Neutrophil (primary cell): ENCODE results near the gene CEMIP.

Experiments
- H3K27ac ChIP-seq: fragments of 200-600 bp; sonication (generic); 2 replicates; pipeline ENCODE4 v1.5.1; 2016; ENCODE audit warnings: mild to moderate bottlenecking, moderate library complexity
- H3K27me3 ChIP-seq: fragments of 200-600 bp; sonication (generic); 2 replicates; pipeline ENCODE4 v1.6.0; 2016; ENCODE audit warnings: mild to moderate bottlenecking
- H3K36me3 ChIP-seq: fragments of 200-600 bp; sonication (generic); 2 replicates; pipeline ENCODE4 v1.5.1; 2017
- H3K4me1 ChIP-seq, 2 experiments: fragments of 200-600 bp in 1 of 2; sonication (generic) in 1 of 2; 1 replicate in 1 of 2; 2 replicates in 1 of 2; pipeline versions ENCODE4 v1.5.1 to v1.6.1; 2013 to 2016; ENCODE audit warnings: low read depth in 1 of 2, low read length in 1 of 2, mild to moderate bottlenecking in 1 of 2, moderate library complexity in 1 of 2; ENCODE audit not compliant: control insufficient read depth in 1 of 2, insufficient read depth in 1 of 2
- H3K4me3 ChIP-seq, 2 experiments: fragments of 200-600 bp in 1 of 2; sonication (generic) in 1 of 2; 1 replicate in 1 of 2; 2 replicates in 1 of 2; pipeline ENCODE4 v1.5.1; 2013 to 2016; ENCODE audit warnings: low read depth in 1 of 2, low read length in 1 of 2, mild to moderate bottlenecking in 1 of 2, moderate library complexity in 1 of 2
- H3K9me3 ChIP-seq: fragments of 200-600 bp; sonication (generic); 2 replicates; pipeline ENCODE4 v1.5.1; 2016
- CTCF ChIP-seq: fragments of 200-600 bp; sonication (generic); IDR thresholded peaks from 2 replicates; pipeline ENCODE4 v1.5.1; 2016; ENCODE audit warnings: antibody characterized with exemption

CEMIP gene

DNA sequence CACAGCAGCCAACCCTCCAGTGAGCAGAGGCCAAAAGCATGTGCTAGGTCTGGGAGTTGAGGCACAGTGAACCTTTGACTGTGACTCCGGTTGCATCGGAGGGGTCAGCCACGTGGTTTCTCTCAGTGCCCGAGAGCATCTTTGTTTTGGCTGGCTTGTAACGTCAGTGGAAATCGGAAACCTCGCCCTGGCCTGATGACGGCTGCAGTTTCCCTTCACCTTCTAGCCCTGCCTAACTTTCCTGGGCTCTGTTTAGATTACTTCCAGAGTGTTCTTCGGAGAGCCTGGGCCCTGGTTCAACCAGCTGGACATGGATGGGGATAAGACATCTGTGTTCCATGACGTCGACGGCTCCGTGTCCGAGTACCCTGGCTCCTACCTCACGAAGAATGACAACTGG lies 153.8 kb downstream of the CEMIP start:
- TF ChIP-seq CTCF, result no peak

DNA sequence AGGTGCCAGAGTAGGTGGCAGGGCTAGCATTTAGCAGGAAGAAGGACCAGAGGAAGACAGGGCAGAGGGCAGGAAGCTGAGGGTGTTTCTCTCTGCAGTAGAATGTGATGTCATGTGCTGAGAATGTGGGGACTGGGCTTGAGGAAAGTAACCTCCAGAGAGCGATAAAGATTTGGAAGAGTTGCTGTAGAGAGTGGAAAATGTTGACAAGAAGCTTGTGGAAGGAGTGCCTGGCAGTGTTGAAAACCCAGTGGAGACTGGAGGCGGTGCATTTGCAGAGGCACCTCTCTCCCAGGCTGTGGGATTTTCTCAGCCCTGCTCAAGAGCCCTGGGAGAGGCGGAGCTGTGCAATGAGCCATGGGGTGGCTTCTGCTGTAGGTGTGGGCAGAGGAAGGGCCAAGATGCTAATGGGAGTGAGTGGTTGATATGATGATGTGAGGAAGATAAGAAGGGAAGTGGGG lies 155.6 kb downstream of the CEMIP start:
- peaks cover 7% of the 10 kb centered on the region for H3K36me3 ChIP-seq
- no peaks in the 10 kb centered on the region for H3K9me3 ChIP-seq
- H3K27me3 ChIP-seq, result no peaks in the 10 kb centered on the region
- H3K4me3 ChIP-seq, result no peak overlapping the region
- no peak overlapping the region for H3K27ac ChIP-seq
- no peak for TF ChIP-seq CTCF
- no peaks in the 10 kb centered on the region for H3K4me1 ChIP-seq

More for the DNA sequence above, 153.8 kb downstream of the CEMIP start:
- Histone ChIP-seq H3K4me1 (no peaks in the 10 kb centered on the region), H3K27ac (no peak overlapping the region), H3K27me3 (no peaks in the 10 kb centered on the region), H3K36me3 (peaks cover 7% of the 10 kb centered on the region), H3K4me3 (no peak overlapping the region), H3K9me3 (no peaks in the 10 kb centered on the region)

DNA sequence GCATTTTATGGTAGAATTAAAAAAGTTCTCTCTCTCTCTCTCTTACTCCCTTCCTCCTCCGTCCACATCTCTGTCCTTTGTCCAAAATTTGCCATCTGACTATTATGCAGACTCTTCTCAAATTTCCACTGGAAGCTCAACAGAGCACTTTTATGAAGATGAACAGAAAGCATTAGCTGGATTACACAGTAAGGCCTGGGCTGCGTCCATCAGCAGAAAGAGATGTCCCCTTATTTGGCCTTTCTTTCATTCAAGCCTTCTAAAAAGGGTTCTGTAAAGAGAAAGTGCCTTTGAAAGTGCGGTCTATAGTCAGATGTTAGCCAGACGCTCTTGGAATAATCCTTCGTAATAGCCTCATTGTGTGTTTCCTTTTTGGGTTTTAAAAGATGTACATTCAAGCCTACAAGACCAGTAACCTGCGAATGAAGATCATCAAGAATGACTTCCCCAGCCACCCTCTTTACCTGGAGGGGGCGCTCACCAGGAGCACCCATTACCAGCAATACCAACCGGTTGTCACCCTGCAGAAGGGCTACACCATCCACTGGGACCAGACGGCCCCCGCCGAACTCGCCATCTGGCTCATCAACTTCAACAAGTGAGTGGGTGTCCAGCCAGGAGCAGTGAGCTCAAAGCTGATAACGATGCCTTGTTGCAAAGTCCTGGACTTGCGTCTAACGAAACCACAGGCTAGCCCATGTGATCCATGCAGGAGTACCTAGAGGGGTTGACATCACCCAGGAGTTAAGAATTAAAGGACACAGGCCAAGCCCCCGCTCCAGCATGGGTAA lies 157.3 kb downstream of the CEMIP start:
- H3K27me3 ChIP-seq, result no peaks in the 10 kb centered on the region
- TF ChIP-seq CTCF, result no peak
- H3K36me3 ChIP-seq, result peaks cover 20% of the 10 kb centered on the region
- no peaks in the 10 kb centered on the region for H3K4me1 ChIP-seq
- no peak overlapping the region for H3K4me3 ChIP-seq
- H3K9me3 ChIP-seq, result no peaks in the 10 kb centered on the region
- no peak overlapping the region for H3K27ac ChIP-seq

DNA sequence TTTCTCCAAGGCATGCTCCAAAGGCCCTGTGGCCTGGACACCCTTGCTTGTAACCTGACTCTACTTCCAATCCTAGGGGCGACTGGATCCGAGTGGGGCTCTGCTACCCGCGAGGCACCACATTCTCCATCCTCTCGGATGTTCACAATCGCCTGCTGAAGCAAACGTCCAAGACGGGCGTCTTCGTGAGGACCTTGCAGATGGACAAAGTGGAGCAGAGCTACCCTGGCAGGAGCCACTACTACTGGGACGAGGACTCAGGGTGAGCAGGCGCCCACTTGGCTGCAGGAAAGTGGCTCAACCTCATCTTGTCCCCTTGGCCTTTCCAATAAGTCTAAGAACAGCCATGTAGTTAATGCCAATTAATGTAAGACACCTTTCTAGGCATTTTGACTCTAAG lies 158.5 kb downstream of the CEMIP start:
- no peak overlapping the region for H3K4me3 ChIP-seq
- no peaks in the 10 kb centered on the region for H3K27me3 ChIP-seq
- no peak overlapping the region for H3K27ac ChIP-seq
- no peak for TF ChIP-seq CTCF
- no peaks in the 10 kb centered on the region for H3K4me1 ChIP-seq
- H3K9me3 ChIP-seq, result no peaks in the 10 kb centered on the region
- H3K36me3 ChIP-seq, result peaks cover 32% of the 10 kb centered on the region

DNA sequence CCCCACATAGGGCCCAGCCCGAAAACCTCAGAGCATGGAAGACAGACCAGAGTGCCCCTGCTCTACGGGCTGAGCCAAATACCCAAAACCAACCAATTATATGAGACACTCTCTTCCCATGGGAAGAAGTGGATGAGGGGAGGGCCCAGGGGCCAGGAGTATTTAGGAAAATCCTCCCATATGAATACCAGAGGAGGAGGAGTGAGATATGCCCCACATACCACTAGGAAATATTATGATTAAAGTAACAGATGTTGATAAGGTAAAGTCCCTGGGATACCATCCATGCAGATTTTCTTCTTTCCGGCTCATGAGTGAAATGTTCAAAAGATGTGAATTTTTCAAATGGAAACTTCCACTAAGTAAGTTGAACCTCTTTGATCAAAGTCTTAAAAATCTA lies 160.0 kb downstream of the CEMIP start:
- H3K9me3 ChIP-seq, result no peaks in the 10 kb centered on the region
- no peak for TF ChIP-seq CTCF
- no peaks in the 10 kb centered on the region for H3K27me3 ChIP-seq
- H3K36me3 ChIP-seq, result peaks cover 47% of the 10 kb centered on the region
- H3K27ac ChIP-seq, result no peak overlapping the region
- no peaks in the 10 kb centered on the region for H3K4me1 ChIP-seq
- no peak overlapping the region for H3K4me3 ChIP-seq
